ENCODE data around the gene PARVB. TPM values are rescaled to one million over a fixed set of nuclear protein-coding genes. Genes with fewer than 3 reads are reported as not detected.

Gene PARVB
- total and polyA plus RNA-seq, 2 donors (not counting 3 experiments of a cell fraction or from before 2014, with no cell fraction given) = 155 to 162 TPM

GRCh38 chr22:44172370-44173108 is 148.4 kb downstream of the PARVB start:
- Histone ChIP-seq H3K4me1 (ENCODE audit: control insufficient read depth, extremely low read depth, insufficient read depth, low read length) (no peaks in the 10 kb centered on the region), H2AFZ (ENCODE audit: low read depth, low read length) (no peak overlapping the region), H3K27ac (ENCODE audit: insufficient read depth, low read depth, low read length) (no peak overlapping the region), H3K4me3 (replicated peaks in 1 of 3; ENCODE audit: insufficient read depth in 1 of 3, low read depth in 1 of 3, low read length in 3 of 3) (no peak overlapping the region), H3K9ac (replicated peaks; ENCODE audit: extremely low read depth, insufficient read depth, low read length) (no peak overlapping the region), H3K27me3 (ENCODE audit: control insufficient read depth in 2 of 2, insufficient read depth in 2 of 2, low read length in 2 of 2) (no peaks in the 10 kb centered on the region), H3K79me2 (ENCODE audit: control insufficient read depth, insufficient read depth, low read length) (no peaks in the 10 kb centered on the region), H3K9me3 (replicated peaks; ENCODE audit: control insufficient read depth, insufficient read depth, low read length) (no peaks in the 10 kb centered on the region), H3K4me2 (ENCODE audit: insufficient read depth, low read length) (no peak overlapping the region), H3K36me3 (ENCODE audit: control insufficient read depth in 2 of 2, extremely low read depth in 1 of 2, insufficient read depth in 2 of 2, low read length in 2 of 2) (peaks cover 0 to 10% of the 10 kb centered on the region in 2 experiments), H3K9me1 (replicated peaks; ENCODE audit: control insufficient read depth, extremely low read depth, insufficient read depth, low read length) (no peaks in the 10 kb centered on the region), H4K20me1 (replicated peaks; ENCODE audit: control insufficient read depth, extremely low read depth, insufficient read depth, low read length) (no peaks in the 10 kb centered on the region)
- intact Hi-C loops (cut with micrococcal nuclease) = no loop called here
- ChIA-PET POLR2A (no interaction called here), CTCF (no interaction called here)
- no peak for FAIRE-seq
- TF ChIP-seq GATA2 (IDR thresholded peaks at IDR 0.05; ENCODE audit: insufficient read depth, insufficient read length, low read depth, low read length) = no peak
- no peak for TF ChIP-seq EZH2 (IDR thresholded peaks at IDR 0.05; ENCODE audit: borderline replicate concordance, low read depth, low read length, severe bottlenecking)
- TF ChIP-seq MAX (IDR thresholded peaks at IDR 0.05; ENCODE audit: insufficient read depth, insufficient read length) = no peak
- TF ChIP-seq FOS (IDR thresholded peaks at IDR 0.05; ENCODE audit: borderline replicate concordance, insufficient read depth, low read length) = no peak
- TF ChIP-seq JUN (IDR thresholded peaks at IDR 0.05; ENCODE audit: borderline replicate concordance, insufficient read depth, insufficient read length, low read depth) = no peak
- TF ChIP-seq MYC (IDR thresholded peaks at IDR 0.05; ENCODE audit: low read depth, low read length) = no peak
- TF ChIP-seq CTCF (IDR thresholded peaks at IDR 0.05; ENCODE audit: extremely low read depth in 1 of 2, insufficient read depth in 1 of 2, low read depth in 1 of 2, low read length in 2 of 2) = no peak
- no peak for TF ChIP-seq POLR2AphosphoS5 (IDR thresholded peaks at IDR 0.05; ENCODE audit: insufficient read depth, low read depth, low read length)
- no peak for TF ChIP-seq POLR2A (IDR thresholded peaks at IDR 0.05; ENCODE audit: low read depth, low read length)
- DNase-seq (ENCODE audit: low read depth, low spot score) = no peak
- TSS peak; percentile 8 for BruUV-seq (replicated peaks)
- dilution Hi-C loops (cut with MboI; ENCODE audit: extremely low pct_ligation_motif_present, low sequenced_read_pairs) = no loop called here

All from endothelial cell of umbilical vein (primary cell).